Endodermal cell (in vitro differentiated cells): ENCODE data around the gene CDKN1B. TPM values are rescaled to one million over a fixed set of nuclear protein-coding genes. Genes with fewer than 3 reads are reported as not detected.
A peak's percentile ranks its signal among the peaks of the same experiment; 100 is the strongest.

Experiments
- DNase-seq: peaks from one replicate; pipeline ENCODE4 v3.0.0-alpha.2; 2017
- H3K27ac ChIP-seq: 2 replicates; pipeline ENCODE4 v1.5.1; 2013; ENCODE audit warnings: mild to moderate bottlenecking, low read depth, low read length, moderate library complexity
- H3K27me3 ChIP-seq: 2 replicates; pipeline ENCODE4 v1.6.1; 2013; ENCODE audit warnings: mild to moderate bottlenecking, low read length, moderate library complexity; ENCODE audit not compliant: insufficient read depth, control insufficient read depth, poor library complexity, severe bottlenecking
- H3K36me3 ChIP-seq: 2 replicates; pipeline ENCODE4 v1.7.0; 2013; ENCODE audit warnings: mild to moderate bottlenecking, low read length, moderate library complexity; ENCODE audit not compliant: control insufficient read depth, insufficient read depth
- H3K4me1 ChIP-seq: one replicate; pipeline ENCODE4 v1.7.0; 2013; ENCODE audit warnings: low read length; ENCODE audit not compliant: control insufficient read depth, insufficient read depth
- H3K4me3 ChIP-seq: 2 replicates; pipeline ENCODE4 v1.5.1; 2013; ENCODE audit warnings: mild to moderate bottlenecking, low read length, moderate library complexity
- H3K9ac ChIP-seq: 2 replicates; pipeline ENCODE4 v1.6.1; 2013; ENCODE audit warnings: mild to moderate bottlenecking, low read length, moderate library complexity; ENCODE audit not compliant: poor library complexity, severe bottlenecking; ENCODE audit errors: extremely low read depth
- H3K9me3 ChIP-seq: 2 replicates; pipeline ENCODE4 v1.6.1; 2013; ENCODE audit warnings: mild to moderate bottlenecking, low read length, moderate library complexity; ENCODE audit not compliant: control insufficient read depth
- H3K27ac Mint-ChIP-seq: 2 replicates; pipeline ENCODE4 v1.8.0; 2020; ENCODE audit warnings: mixed read lengths
- H3K27me3 Mint-ChIP-seq: 2 replicates; pipeline ENCODE4 v1.8.0; 2021; ENCODE audit warnings: mild to moderate bottlenecking, mixed read lengths; ENCODE audit not compliant: insufficient read depth
- H3K36me3 Mint-ChIP-seq: 2 replicates; pipeline ENCODE4 v1.8.0; 2020; ENCODE audit warnings: low read depth, mixed read lengths
- H3K4me1 Mint-ChIP-seq: 2 replicates; pipeline ENCODE4 v1.8.0; 2020; ENCODE audit warnings: mixed read lengths
- H3K4me3 Mint-ChIP-seq: 2 replicates; pipeline ENCODE4 v1.8.0; 2020; ENCODE audit warnings: mild to moderate bottlenecking, moderate library complexity, mixed read lengths
- H3K9me3 Mint-ChIP-seq: 2 replicates; pipeline ENCODE4 v1.8.0; 2020; ENCODE audit warnings: mild to moderate bottlenecking, mixed read lengths
- CTCF ChIP-seq: fragments of 200-600 bp; sonication (generic); conservative IDR thresholded peaks from 2 replicates; pipeline ENCODE4 v1.5.0; 2021; ENCODE audit warnings: antibody characterized with exemption, mild to moderate bottlenecking
- WGBS, 2 experiments: methylation state at CpG; one replicate each; pipeline versions ENCODE4 v1.1.5 to v1.1.7; 2013; ENCODE audit warnings: missing lambda C conversion rate in 2 of 2, mixed read lengths in 1 of 2; ENCODE audit not compliant: insufficient coverage in 1 of 2, insufficient read length in 1 of 2; 5-methylcytosine and 5-hydroxymethylcytosine counted together
- total RNA-seq, 2 donors: library from RNA; stranded (reverse); fragmentation: NEBNext Ultra II Directional in 1 of 2; extraction: Animal tissue kit (Norgen Biotek cat#: 25700) in 1 of 2; gene quantifications; 2 replicates in 1 of 2; 3 replicates in 1 of 2; pipeline ENCODE4 v1.2.1, GENCODE V29; 2021

The CDKN1B gene
- total RNA-seq, 2 donors from 2014 or later: 40.1 to 63.9 TPM

DNA sequence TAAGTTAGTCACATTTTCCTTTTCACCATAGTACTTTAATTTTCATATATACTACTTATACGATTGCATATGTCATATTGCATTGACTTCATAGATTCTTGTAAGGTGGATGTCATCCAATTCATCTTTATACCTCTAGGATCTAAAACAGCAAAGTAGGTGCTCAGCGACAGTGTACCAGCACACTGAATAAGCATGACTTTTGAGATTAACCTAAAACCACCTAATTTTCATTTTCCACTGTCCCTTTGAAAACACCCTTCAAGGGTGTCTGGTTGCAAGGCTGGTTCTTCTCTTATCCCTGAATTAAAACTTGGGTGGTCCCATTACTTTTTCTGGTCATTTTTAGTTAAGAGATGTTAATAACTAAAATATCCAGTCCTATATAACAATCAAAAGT, 25.6 kb upstream of the CDKN1B start:
- WGBS, 2 experiments: 94 to 99% methylated on average over 2 of the region's 2 CpGs
- DNase-seq: no peak
- no peak overlapping the region for H3K9ac ChIP-seq
- H3K36me3 ChIP-seq: no peaks in the 10 kb centered on the region
- H3K9me3 ChIP-seq: no peaks in the 10 kb centered on the region
- H3K27ac Mint-ChIP-seq: no peak overlapping the region
- no peak overlapping the region for H3K4me3 Mint-ChIP-seq
- no peak for TF ChIP-seq CTCF
- no peaks in the 10 kb centered on the region for H3K27me3 Mint-ChIP-seq
- H3K4me1 ChIP-seq: peaks cover 18% of the 10 kb centered on the region
- no peaks in the 10 kb centered on the region for H3K27me3 ChIP-seq
- no peaks in the 10 kb centered on the region for H3K9me3 Mint-ChIP-seq
- H3K27ac ChIP-seq: no peak overlapping the region
- H3K4me3 ChIP-seq: peak overlapping the region; percentile 10
- peaks cover 31% of the 10 kb centered on the region for H3K4me1 Mint-ChIP-seq
- H3K36me3 Mint-ChIP-seq: no peaks in the 10 kb centered on the region

- no peak overlapping the region for H3K4me3 Mint-ChIP-seq
Observed at GRCh38 chr12:12693111-12693671, 24.0 kb upstream of the CDKN1B start.

GRCh38 chr12:12696562-12697383, 20.4 kb upstream of the CDKN1B start:
- H3K4me3 ChIP-seq: peak overlapping the region; percentile 94
- H3K4me3 Mint-ChIP-seq: peak overlapping the region; percentile 79
- no peaks in the 10 kb centered on the region for H3K9me3 ChIP-seq
- H3K27me3 ChIP-seq: no peaks in the 10 kb centered on the region
- peak; percentile 95 for DNase-seq
- TF ChIP-seq CTCF: no peak
- H3K9me3 Mint-ChIP-seq: no peaks in the 10 kb centered on the region
- peak overlapping the region; percentile 90 for H3K9ac ChIP-seq
- WGBS, 2 experiments: 6 to 10% methylated on average over 15 to 28 of the region's 29 CpGs
- no peaks in the 10 kb centered on the region for H3K27me3 Mint-ChIP-seq
- peak overlapping the region; percentile 90 for H3K27ac Mint-ChIP-seq
- H3K36me3 ChIP-seq: no peaks in the 10 kb centered on the region
- H3K36me3 Mint-ChIP-seq: no peaks in the 10 kb centered on the region
- H3K4me1 ChIP-seq: peaks cover 18% of the 10 kb centered on the region
- peak overlapping the region; percentile 61 for H3K27ac ChIP-seq
- peaks cover 33% of the 10 kb centered on the region for H3K4me1 Mint-ChIP-seq

More at GRCh38 chr12:12693111-12693671, 24.0 kb upstream of the CDKN1B start:
- Mint-ChIP-seq H3K4me1 (peaks cover 38% of the 10 kb centered on the region), H3K27ac (peak overlapping the region; percentile 7), H3K36me3 (no peaks in the 10 kb centered on the region), H3K27me3 (no peaks in the 10 kb centered on the region), H3K9me3 (no peaks in the 10 kb centered on the region)
- no peak overlapping the region for H3K27ac ChIP-seq
- H3K9ac ChIP-seq: no peak overlapping the region
- peak; percentile 60 for DNase-seq
- TF ChIP-seq CTCF: no peak
- H3K27me3 ChIP-seq: no peaks in the 10 kb centered on the region
- WGBS, 2 experiments: 74 to 98% methylated on average over 3 of the region's 3 CpGs
- no peaks in the 10 kb centered on the region for H3K36me3 ChIP-seq
- peaks cover 18% of the 10 kb centered on the region for H3K4me1 ChIP-seq
- no peak overlapping the region for H3K4me3 ChIP-seq
- no peaks in the 10 kb centered on the region for H3K9me3 ChIP-seq
